Stimulated activated CD8-positive, alpha-beta memory T cell treated with anti-CD3 and anti-CD28 coated beads, Interleukin-15, amount 100 ng/mL, for 1 hour (primary cell): Measurements from ENCODE around the gene CRISPLD2.

Source experiments
- DNase-seq: peaks from one replicate; pipeline ENCODE4 v3.0.0-alpha.2; 2020; ENCODE audit warnings: low read depth

Gene CRISPLD2

GRCh38 chr16:84819644-84820304 is at the start of gene CRISPLD2:
Gene CRISPLD2, plus strand, starts transcription at chr16:84819985. Its CDS starts 18,511 bp downstream, at chr16:84838496.
- DNase-seq, result peak; percentile 61

GRCh38 chr16:84773312-84773711 is 46.5 kb upstream of the CRISPLD2 start:
- DNase-seq, result no peak

GRCh38 chr16:84774810-84775209 is 45.0 kb upstream of the CRISPLD2 start:
- DNase-seq, result no peak

GRCh38 chr16:84775262-84775810 is 44.4 kb upstream of the CRISPLD2 start:
- no peak for DNase-seq

GRCh38 chr16:84777435-84777834 is 42.4 kb upstream of the CRISPLD2 start:
- no peak for DNase-seq

GRCh38 chr16:84778720-84779119 is 41.1 kb upstream of the CRISPLD2 start:
- DNase-seq, result no peak

GRCh38 chr16:84780063-84780462 is 39.7 kb upstream of the CRISPLD2 start:
- DNase-seq, result no peak

GRCh38 chr16:84780544-84781376 is 39.0 kb upstream of the CRISPLD2 start:
- DNase-seq, result no peak

- no peak for DNase-seq
These were observed 36.9 kb upstream of the CRISPLD2 start for GRCh38 chr16:84782846-84783245.

- DNase-seq, result no peak
These were observed 33.8 kb upstream of the CRISPLD2 start for GRCh38 chr16:84785843-84786581.

- DNase-seq, result no peak
These were observed 33.1 kb upstream of the CRISPLD2 start for GRCh38 chr16:84786605-84787262.

- no peak for DNase-seq
These were observed 32.5 kb upstream of the CRISPLD2 start for GRCh38 chr16:84787263-84787622.

GRCh38 chr16:84788920-84789391 is 30.8 kb upstream of the CRISPLD2 start:
- no peak for DNase-seq

GRCh38 chr16:84789431-84789830 is 30.4 kb upstream of the CRISPLD2 start:
- DNase-seq, result no peak

- DNase-seq, result no peak
These were observed 29.5 kb upstream of the CRISPLD2 start for GRCh38 chr16:84790301-84790700.

GRCh38 chr16:84791088-84791487 is 28.7 kb upstream of the CRISPLD2 start:
- no peak for DNase-seq

GRCh38 chr16:84791501-84791900 is 28.3 kb upstream of the CRISPLD2 start:
- DNase-seq, result no peak

GRCh38 chr16:84794186-84794585 is 25.6 kb upstream of the CRISPLD2 start:
- no peak for DNase-seq

- no peak for DNase-seq
These were observed 25.2 kb upstream of the CRISPLD2 start for GRCh38 chr16:84794626-84795025.

GRCh38 chr16:84795329-84796053 is 24.3 kb upstream of the CRISPLD2 start:
- DNase-seq, result no peak
